Adrenal gland (tissue), 12 donors: ENCODE measurements around the gene CHPF. TPM values are rescaled to one million over a fixed set of nuclear protein-coding genes. Genes with fewer than 3 reads are reported as not detected.

Experiments
- DNase-seq, 7 donors: peaks; one replicate each; pipeline ENCODE4 v3.0.0-alpha.2; 2019 to 2020
- H3K27ac ChIP-seq, 5 donors: fragments of 200-600 bp; sonication (generic) in 4 of 5; 1 replicate in 3 of 5; 2 replicates in 2 of 5; pipeline versions ENCODE4 v1.5.1 to v1.8.0; 2016 to 2020; ENCODE audit warnings: mild to moderate bottlenecking in 1 of 5
- H3K27me3 ChIP-seq: fragments of 200-600 bp; 2 replicates; pipeline ENCODE4 v1.8.0; 2021
- H3K36me3 ChIP-seq, 2 donors: fragments of 200-600 bp; replicated peaks in 1 of 2; 1 replicate in 1 of 2; 2 replicates in 1 of 2; pipeline versions ENCODE4 v1.5.1 to v1.8.0; 2018 to 2022
- H3K4me1 ChIP-seq, 2 donors: fragments of 200-600 bp; replicated peaks in 1 of 2; 1 replicate in 1 of 2; 2 replicates in 1 of 2; pipeline versions ENCODE4 v1.5.1 to v1.8.0; 2018 to 2021
- H3K4me3 ChIP-seq, 4 donors: fragments of 200-600 bp; sonication (generic) in 3 of 4; one replicate each; pipeline ENCODE4 v1.5.1; 2016 to 2018
- H3K9me3 ChIP-seq, 3 donors: fragments of 200-600 bp; sonication (generic) in 1 of 3; replicated peaks in 1 of 3; 1 replicate in 2 of 3; 2 replicates in 1 of 3; pipeline versions ENCODE4 v1.5.1 to v1.8.0; 2016 to 2021
- CTCF ChIP-seq, 6 experiments: fragments of 450-650 bp in 4 of 6; fragments of 200-600 bp in 2 of 6; sonication (generic) in 1 of 6; IDR thresholded peaks; 1 replicate in 5 of 6; 2 replicates in 1 of 6; pipeline versions ENCODE4 v1.5.1 to v1.8.0; 2016 to 2021; ENCODE audit warnings: antibody characterized with exemption in 6 of 6, mild to moderate bottlenecking in 2 of 6, moderate library complexity in 1 of 6
- POLR2A ChIP-seq, 2 donors: fragments of 450-650 bp; IDR thresholded peaks; one replicate each; pipeline ENCODE4 v1.6.1; 2017; ENCODE audit warnings: antibody characterized with exemption in 2 of 2, mild to moderate bottlenecking in 2 of 2, moderate library complexity in 1 of 2
- WGBS, 4 donors: extraction: QIAGEN DNeasy Blood & Tissue Kit in 2 of 4; methylation state at CpG; one replicate each; pipeline versions ENCODE4 v1.1.5 to v1.1.7; 2013 to 2017; 5-methylcytosine and 5-hydroxymethylcytosine counted together
- intact Hi-C, 2 donors: fragments of 100-400 bp; cut with DNase I; formaldehyde crosslinking; loops; one replicate each; pipeline versions ENCODE4 v1.14.1 to v1.15.0; 2022 to 2023
- polyA plus RNA-seq, 3 donors: library from polyadenylated mRNA; stranded (reverse); fragments of 200-250 nt in 2 of 3; fragments of 350-450 nt in 1 of 3; fragmentation: Illumina TruSeq in 1 of 3; extraction: RNeasy Lipid Tissue Mini Kit (QIAGEN cat#74804) in 1 of 3; gene quantifications; one replicate each; pipeline ENCODE4 v1.2.3, GENCODE V29; 2013 to 2014
- total RNA-seq, 9 donors: library from RNA; depleted of rRNA in 4 of 9; stranded (reverse); fragments of >200 nt in 4 of 9; fragments of 120-200 nt in 1 of 9; fragmentation: NEBNext Ultra II Directional in 1 of 9; extraction: Animal tissue kit (Norgen Biotek cat#: 25700) in 1 of 9; gene quantifications; one replicate each; pipeline versions ENCODE4 v1.1.0 to v1.2.4, GENCODE V29; 2013 to 2023
- donor health status: healthy with polysubstance abuse.
- donor health status: Bipolar disorder and iron deficiency.
- donor health status: DM: yes; HTN: yes; CAD: no.
- donor health status: DM: no; HTN: no; CAD: no.
- donor health status: DM: no; HTN: no; CAD: no.
- donor health status: DM: yes; HTN: yes; CAD: no.

CHPF gene
- total and polyA plus RNA-seq, 12 donors = 9.1 to 196 (median 61.1) TPM

- TF ChIP-seq CTCF (IDR thresholded peaks at IDR 0.05) (no peak), POLR2A (IDR thresholded peaks at IDR 0.05) (no peak)
- H3K4me1 ChIP-seq = peaks cover 3 to 4% of the 10 kb centered on the region in 2 donors
- no peaks in the 10 kb centered on the region for H3K9me3 ChIP-seq
- peak in 1 of 7 donors; percentile 68 for DNase-seq
- no peaks in the 10 kb centered on the region for H3K36me3 ChIP-seq
- 77 to 87% (median 81%) methylated on average over 6 of the region's 6 CpGs for WGBS, 4 donors
- no peak overlapping the region for H3K4me3 ChIP-seq
- intact Hi-C loops = no loop called here
- no peak overlapping the region for H3K27ac ChIP-seq
- no peaks in the 10 kb centered on the region for H3K27me3 ChIP-seq
Observed at GRCh38 chr2:219592736-219593135, 49.1 kb upstream of the CHPF start.

- H3K27me3 ChIP-seq = no peaks in the 10 kb centered on the region
- TF ChIP-seq CTCF (IDR thresholded peaks at IDR 0.05) (no peak), POLR2A (IDR thresholded peaks at IDR 0.05) (no peak)
- H3K27ac ChIP-seq = no peak overlapping the region
- no peak overlapping the region for H3K4me3 ChIP-seq
- DNase-seq = no peak
- H3K9me3 ChIP-seq = no peaks in the 10 kb centered on the region
- H3K36me3 ChIP-seq = no peaks in the 10 kb centered on the region
- intact Hi-C loops = no loop called here
- 59 to 70% (median 68%) methylated on average over 4 of the region's 4 CpGs for WGBS, 4 donors
- no peaks in the 10 kb centered on the region for H3K4me1 ChIP-seq
Observed at GRCh38 chr2:219591091-219591490, 47.5 kb upstream of the CHPF start.

GRCh38 chr2:219581346-219581745 lies 37.7 kb upstream of the CHPF start:
- H3K27ac ChIP-seq = no peak overlapping the region
- H3K4me3 ChIP-seq = no peak overlapping the region
- H3K36me3 ChIP-seq = no peaks in the 10 kb centered on the region
- no peaks in the 10 kb centered on the region for H3K4me1 ChIP-seq
- intact Hi-C loops = no loop called here
- no peak for TF ChIP-seq CTCF (IDR thresholded peaks at IDR 0.05)
- TF ChIP-seq POLR2A (IDR thresholded peaks at IDR 0.05) = no peak
- no peak for DNase-seq
- WGBS, 4 donors = 75 to 86% (median 79%) methylated on average over 2 of the region's 2 CpGs
- H3K9me3 ChIP-seq = no peaks in the 10 kb centered on the region
- no peaks in the 10 kb centered on the region for H3K27me3 ChIP-seq

- Histone ChIP-seq H3K4me1 (no peaks in the 10 kb centered on the region), H3K27ac (peak overlapping the region in 2 of 5 donors; percentile 1 to 54), H3K27me3 (no peaks in the 10 kb centered on the region), H3K4me3 (no peak overlapping the region), H3K36me3 (no peaks in the 10 kb centered on the region), H3K9me3 (no peaks in the 10 kb centered on the region)
- peak in 1 of 7 donors; percentile 54 for DNase-seq
- WGBS, 4 donors = 72 to 76% (median 75%) methylated on average over 8 of the region's 8 CpGs
- intact Hi-C loops = no loop called here
- no peak for TF ChIP-seq CTCF (IDR thresholded peaks at IDR 0.05)
- TF ChIP-seq POLR2A (IDR thresholded peaks at IDR 0.05) = no peak
Observed at GRCh38 chr2:219578811-219579613, 35.4 kb upstream of the CHPF start.
